Ishikawa (cell line): ENCODE data around the gene RBMS1.

ENCODE experiments used
- CREB1 ChIP-seq: IDR thresholded peaks from 2 replicates; pipeline ENCODE4 v1.6.1; 2012; ENCODE audit warnings: low read depth
- EGR1 ChIP-seq: IDR thresholded peaks from 2 replicates; pipeline ENCODE4 v1.6.1; 2012
- EP300 ChIP-seq: IDR thresholded peaks from 2 replicates; pipeline ENCODE4 v1.6.1; 2012; ENCODE audit warnings: borderline replicate concordance
- MAX ChIP-seq: IDR thresholded peaks from 2 replicates; pipeline ENCODE4 v1.6.1; 2012
- NFIC ChIP-seq: IDR thresholded peaks from 2 replicates; pipeline ENCODE4 v1.6.1; 2012
- RAD21 ChIP-seq: IDR thresholded peaks from 2 replicates; pipeline ENCODE4 v1.6.1; 2012; ENCODE audit warnings: low read depth
- REST ChIP-seq: IDR thresholded peaks from 2 replicates; pipeline ENCODE4 v1.6.1; 2012; ENCODE audit warnings: low read depth, mild to moderate bottlenecking
- TAF1 ChIP-seq: IDR thresholded peaks from 2 replicates; pipeline ENCODE4 v1.6.1; 2012; ENCODE audit warnings: low read depth, mild to moderate bottlenecking
- TCF12 ChIP-seq: IDR thresholded peaks from 2 replicates; pipeline ENCODE4 v1.6.1; 2012; ENCODE audit warnings: low read depth
- TEAD4 ChIP-seq: IDR thresholded peaks from 2 replicates; pipeline ENCODE4 v1.6.1; 2012
- USF1 ChIP-seq: IDR thresholded peaks from 2 replicates; pipeline ENCODE4 v1.6.1; 2012
- YY1 ChIP-seq: IDR thresholded peaks from 2 replicates; pipeline ENCODE4 v1.6.1; 2012; ENCODE audit warnings: low read depth

GRCh38 chr2:160426604-160427003 lies 67.0 kb downstream of the RBMS1 start:
- TF ChIP-seq TCF12 (no peak), USF1 (no peak), EP300 (no peak), YY1 (no peak), REST (no peak), TEAD4 (no peak), MAX (no peak), NFIC (no peak), TAF1 (no peak), RAD21 (no peak), CREB1 (no peak), EGR1 (no peak)
